Loucy (cell line): ENCODE results near the gene GRID1.

Experiments used
- EZH2phosphoT487 ChIP-seq: fragments of 200-600 bp; IDR thresholded peaks from 2 replicates; pipeline ENCODE4 v1.6.1; 2018; ENCODE audit warnings: antibody characterized with exemption, mild to moderate bottlenecking, moderate library complexity, borderline replicate concordance
- TF ChIP-seq, protein P1 (sequence below): fragments of 200-600 bp; sonication (generic); conservative IDR thresholded peaks from 2 replicates; pipeline ENCODE4 v1.5.1; 2014; ENCODE audit warnings: mild to moderate bottlenecking, antibody characterized with exemption, low read length

DNA sequence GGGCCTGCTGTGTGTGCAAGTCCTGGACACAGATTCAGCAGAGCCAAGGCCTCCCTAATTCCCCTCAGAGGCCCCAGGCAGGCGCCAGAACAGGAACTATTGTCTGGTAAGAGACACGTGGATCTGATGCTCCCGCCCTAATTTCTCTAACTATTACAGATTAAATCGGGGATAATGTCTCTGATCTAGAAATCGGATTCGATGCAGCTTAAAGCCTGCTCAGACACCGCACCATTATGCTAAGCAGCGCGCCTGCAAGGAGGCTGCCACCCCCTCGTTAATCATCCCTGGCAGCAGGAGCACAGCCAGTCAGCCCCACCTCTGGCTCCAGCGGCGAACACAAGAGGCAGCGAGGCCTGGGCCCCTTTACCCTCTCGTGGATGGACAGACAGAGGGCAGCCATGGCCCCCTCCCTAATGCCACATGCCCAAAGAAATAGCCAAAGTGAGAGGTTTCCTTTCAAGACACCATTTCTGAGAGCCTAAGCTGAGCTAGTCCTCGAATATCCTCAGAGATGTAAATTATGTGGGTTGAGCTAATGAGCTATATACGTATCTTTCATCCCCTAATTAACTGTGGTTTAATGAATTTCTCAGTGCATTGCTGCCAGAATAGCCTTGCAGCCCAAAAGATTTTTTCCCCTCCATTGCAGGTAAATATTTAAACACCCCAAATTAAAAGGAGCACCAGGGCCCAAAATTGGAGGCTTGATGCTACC, 122.1 kb downstream of the GRID1 start:
- TF ChIP-seq, protein P1, sequence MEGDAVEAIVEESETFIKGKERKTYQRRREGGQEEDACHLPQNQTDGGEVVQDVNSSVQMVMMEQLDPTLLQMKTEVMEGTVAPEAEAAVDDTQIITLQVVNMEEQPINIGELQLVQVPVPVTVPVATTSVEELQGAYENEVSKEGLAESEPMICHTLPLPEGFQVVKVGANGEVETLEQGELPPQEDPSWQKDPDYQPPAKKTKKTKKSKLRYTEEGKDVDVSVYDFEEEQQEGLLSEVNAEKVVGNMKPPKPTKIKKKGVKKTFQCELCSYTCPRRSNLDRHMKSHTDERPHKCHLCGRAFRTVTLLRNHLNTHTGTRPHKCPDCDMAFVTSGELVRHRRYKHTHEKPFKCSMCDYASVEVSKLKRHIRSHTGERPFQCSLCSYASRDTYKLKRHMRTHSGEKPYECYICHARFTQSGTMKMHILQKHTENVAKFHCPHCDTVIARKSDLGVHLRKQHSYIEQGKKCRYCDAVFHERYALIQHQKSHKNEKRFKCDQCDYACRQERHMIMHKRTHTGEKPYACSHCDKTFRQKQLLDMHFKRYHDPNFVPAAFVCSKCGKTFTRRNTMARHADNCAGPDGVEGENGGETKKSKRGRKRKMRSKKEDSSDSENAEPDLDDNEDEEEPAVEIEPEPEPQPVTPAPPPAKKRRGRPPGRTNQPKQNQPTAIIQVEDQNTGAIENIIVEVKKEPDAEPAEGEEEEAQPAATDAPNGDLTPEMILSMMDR = no peak
- TF ChIP-seq EZH2phosphoT487 = no peak
